SK-N-SH (cell line): Measurements from ENCODE around the gene PSMB1. TPM values are rescaled to one million over a fixed set of nuclear protein-coding genes. Genes with fewer than 3 reads are reported as not detected.

Source experiments
- CTCF ChIA-PET: fragments of 300-600, 350-600 bp; formaldehyde crosslinking; extraction: SDS; loops from one replicate; lab custom pipeline; 2021; lab: Yijun Ruan, JAX
- POLR2A ChIA-PET: fragments of 350-600 bp; sonication (Branson Sonifier 250); formaldehyde crosslinking; extraction: SDS; loops from one replicate; lab custom pipeline; 2020; ENCODE audit warnings: antibody characterized with exemption, inconsistent platforms; lab: Yijun Ruan, JAX
- DNase-seq: peaks from one replicate; pipeline ENCODE4 v3.0.0; 2012
- H2AFZ ChIP-seq: fragments of 200-600 bp; sonication (generic); 2 replicates; pipeline ENCODE4 v1.8.1; 2016; ENCODE audit warnings: antibody characterized with exemption, mild to moderate bottlenecking, low read depth
- H3F3A ChIP-seq: fragments of 200-600 bp; sonication (generic); replicated peaks from 2 replicates; pipeline ENCODE3; 2016; ENCODE audit warnings: antibody characterized with exemption, mild to moderate bottlenecking; ENCODE audit not compliant: insufficient read depth
- H3K27ac ChIP-seq, 2 experiments: fragments of 200-500 bp in 1 of 2; fragments of 200-600 bp in 1 of 2; sonication (Bioruptor generic) in 1 of 2; sonication (generic), shearing (Covaris generic) in 1 of 2; 2 replicates each; pipeline versions ENCODE4 v1.5.1 to v1.6.1; 2014 to 2016; ENCODE audit warnings: low read depth in 2 of 2, inconsistent platforms in 1 of 2, low read length in 1 of 2, mild to moderate bottlenecking in 1 of 2, mixed read lengths in 1 of 2
- H3K27me3 ChIP-seq: fragments of 200-600 bp; sonication (generic), shearing (Covaris generic); 2 replicates; pipeline ENCODE4 v1.6.1; 2016; ENCODE audit warnings: mixed run types; ENCODE audit not compliant: insufficient read depth
- H3K36me3 ChIP-seq, 2 experiments: fragments of 200-500 bp in 1 of 2; fragments of 200-600 bp in 1 of 2; sonication (Bioruptor generic) in 1 of 2; sonication (generic) in 1 of 2; replicated peaks in 1 of 2; 2 replicates each; pipeline versions ENCODE3 to v1.5.1; 2014 to 2016; ENCODE audit warnings: low read length in 1 of 2, mild to moderate bottlenecking in 1 of 2; ENCODE audit not compliant: insufficient read depth in 2 of 2, control insufficient read depth in 1 of 2
- H3K4me1 ChIP-seq, 2 experiments: fragments of 200-500 bp in 1 of 2; fragments of 200-600 bp in 1 of 2; sonication (Bioruptor generic) in 1 of 2; sonication (generic), shearing (Covaris generic) in 1 of 2; 2 replicates each; pipeline versions ENCODE4 v1.5.1 to v1.6.1; 2014 to 2016; ENCODE audit warnings: low read depth in 1 of 2, low read length in 1 of 2, mixed run types in 1 of 2; ENCODE audit not compliant: insufficient read depth in 2 of 2, control insufficient read depth in 1 of 2
- H3K4me2 ChIP-seq: fragments of 200-600 bp; sonication (generic), shearing (Covaris generic); 2 replicates; pipeline ENCODE4 v1.6.1; 2017; ENCODE audit warnings: mixed run types
- H3K4me3 ChIP-seq, 2 experiments: fragments of 200-500 bp in 1 of 2; fragments of 200-600 bp in 1 of 2; sonication (Bioruptor generic) in 1 of 2; sonication (generic), shearing (Covaris generic) in 1 of 2; 2 replicates each; pipeline versions ENCODE4 v1.5.1 to v1.8.1; 2014 to 2016; ENCODE audit warnings: low read depth in 2 of 2, inconsistent platforms in 1 of 2, low read length in 1 of 2, mild to moderate bottlenecking in 1 of 2, mixed read lengths in 1 of 2, moderate library complexity in 1 of 2
- H3K79me2 ChIP-seq: fragments of 200-600 bp; sonication (generic); 2 replicates; pipeline ENCODE4 v1.8.1; 2017; ENCODE audit warnings: mild to moderate bottlenecking; ENCODE audit not compliant: insufficient read depth
- H3K9ac ChIP-seq: fragments of 200-600 bp; sonication (generic); 2 replicates; pipeline ENCODE4 v1.6.1; 2017; ENCODE audit warnings: mixed run types
- H3K9me2 ChIP-seq: fragments of 200-600 bp; sonication (generic); 2 replicates; pipeline ENCODE4 v1.6.1; 2017; ENCODE audit warnings: mixed run types
- H3K9me3 ChIP-seq: fragments of 200-600 bp; sonication (generic); 2 replicates; pipeline ENCODE4 v1.6.1; 2017; ENCODE audit warnings: mixed run types, mild to moderate bottlenecking, moderate library complexity
- H4K20me1 ChIP-seq: fragments of 200-600 bp; sonication (generic); 2 replicates; pipeline ENCODE4 v1.6.1; 2017; ENCODE audit warnings: mild to moderate bottlenecking, mixed run types; ENCODE audit not compliant: insufficient read depth
- CHD2 ChIP-seq: fragments of 150-350 bp; IDR thresholded peaks from 2 replicates; pipeline ENCODE4 v1.6.1; 2018; ENCODE audit warnings: low read length; ENCODE audit not compliant: partially characterized antibody
- ELF1 ChIP-seq: IDR thresholded peaks from 2 replicates; pipeline ENCODE4 v1.4.0; 2012
- EP300 ChIP-seq, 2 experiments: IDR thresholded peaks; 2 replicates each; pipeline versions ENCODE4 v1.4.0 to v1.6.1; 2012; ENCODE audit warnings: borderline replicate concordance in 1 of 2, low read depth in 1 of 2, low read length in 1 of 2
- FOSL2 ChIP-seq: IDR thresholded peaks from 2 replicates; pipeline ENCODE4 v1.4.0; 2012; ENCODE audit warnings: low read depth, mild to moderate bottlenecking, moderate library complexity, borderline replicate concordance
- FOXJ3 ChIP-seq: sonication (generic); formaldehyde crosslinking; IDR thresholded peaks from 2 replicates; pipeline ENCODE4 v1.5.1; 2020; ENCODE audit warnings: mild to moderate bottlenecking, missing genetic modification reagents
- FOXM1 ChIP-seq: IDR thresholded peaks from 2 replicates; pipeline ENCODE4 v1.4.0; 2012; ENCODE audit warnings: low read depth, mild to moderate bottlenecking
- GABPA ChIP-seq: IDR thresholded peaks from 2 replicates; pipeline ENCODE4 v1.4.0; 2012; ENCODE audit warnings: low read depth, mild to moderate bottlenecking
- IRF3 ChIP-seq: fragments of 150-350 bp; IDR thresholded peaks from 2 replicates; pipeline ENCODE4 v1.6.1; 2016; ENCODE audit warnings: mild to moderate bottlenecking, low read depth, low read length
- JUND ChIP-seq: IDR thresholded peaks from 2 replicates; pipeline ENCODE4 v1.4.0; 2012
- MAX ChIP-seq: IDR thresholded peaks from 2 replicates; pipeline ENCODE4 v1.4.0; 2012; ENCODE audit warnings: low read depth
- MEF2A ChIP-seq: IDR thresholded peaks from 2 replicates; pipeline ENCODE4 v1.4.0; 2012; ENCODE audit warnings: low read depth, borderline replicate concordance
- MXI1 ChIP-seq: IDR thresholded peaks from 2 replicates; pipeline ENCODE4 v1.6.1; 2012; ENCODE audit warnings: mild to moderate bottlenecking, low read depth, low read length, improper control_type of control experiment
- NRF1 ChIP-seq: IDR thresholded peaks from 2 replicates; pipeline ENCODE4 v1.6.1; 2012; ENCODE audit warnings: low read depth, mild to moderate bottlenecking, low read length
- PBX3 ChIP-seq: IDR thresholded peaks from 2 replicates; pipeline ENCODE4; 2012
- POLR2AphosphoS5 ChIP-seq: IDR thresholded peaks from 2 replicates; pipeline ENCODE4 v1.6.1; 2012; ENCODE audit warnings: low read depth, low read length
- RAD21 ChIP-seq: IDR thresholded peaks from 2 replicates; pipeline ENCODE4 v1.6.1; 2012; ENCODE audit warnings: mild to moderate bottlenecking, low read length
- REST ChIP-seq: IDR thresholded peaks from 2 replicates; pipeline ENCODE4 v1.6.1; 2012; ENCODE audit warnings: mild to moderate bottlenecking, low read depth, low read length, moderate library complexity
- RFX5 ChIP-seq: IDR thresholded peaks from 2 replicates; pipeline ENCODE4 v1.6.1; 2012; ENCODE audit warnings: mild to moderate bottlenecking, improper control_type of control experiment, low read length
- SIN3A ChIP-seq: IDR thresholded peaks from 2 replicates; pipeline ENCODE4 v1.6.1; 2012; ENCODE audit warnings: low read depth, mild to moderate bottlenecking, low read length, moderate library complexity, borderline replicate concordance
- SMC3 ChIP-seq: IDR thresholded peaks from 2 replicates; pipeline ENCODE4 v1.6.1; 2012; ENCODE audit warnings: low read depth, low read length, improper control_type of control experiment
- TAF1 ChIP-seq: IDR thresholded peaks from 2 replicates; pipeline ENCODE4 v1.6.1; 2012; ENCODE audit warnings: low read depth, mild to moderate bottlenecking, low read length, moderate library complexity, borderline replicate concordance
- YY1 ChIP-seq: IDR thresholded peaks from 2 replicates; pipeline ENCODE4 v1.4.0; 2012; ENCODE audit warnings: low read depth, mild to moderate bottlenecking
- WGBS: methylation state at CpG from one replicate; pipeline ENCODE4 v1.1.6; 2017; ENCODE audit warnings: low lambda C conversion rate; 5-methylcytosine and 5-hydroxymethylcytosine counted together
- polyA plus RNA-seq, 3 experiments: library from polyadenylated mRNA; depleted of rRNA; stranded (reverse); fragments of >200 nt; gene quantifications; 2 replicates each; pipeline ENCODE4 v1.2.3, GENCODE V29; 2012
- TF ChIP-seq, protein P1 (sequence below): fragments of 200-600 bp; sonication (generic); IDR thresholded peaks from 2 replicates; pipeline ENCODE4 v1.6.1; 2017; ENCODE audit warnings: antibody characterized with exemption, mild to moderate bottlenecking, moderate library complexity

PSMB1 gene
- polyA plus RNA-seq, 1 of the 3 experiments (the other 2 are of a cell fraction), result 588 TPM

GRCh38 chr6:170529839-170530469 is 23.2 kb downstream of the PSMB1 start:
- TF ChIP-seq SMC3 (peak; percentile 89), IRF3 (no peak), ELF1 (no peak), JUND (no peak), RAD21 (peak; percentile 98), MXI1 (no peak), NRF1 (peak; percentile 10; the same call in 1 of the 2 replicates), EP300 (IDR thresholded peaks at IDR 0.05; ENCODE audit: borderline replicate concordance in 1 of 2, low read depth in 1 of 2, low read length in 1 of 2) (no peak), SIN3A (no peak), POLR2AphosphoS5 (no peak), GABPA (no peak), YY1 (no peak), FOXM1 (no peak), FOSL2 (no peak), FOXJ3 (CRISPR knock-in tag) (no peak), REST (no peak), MAX (no peak), CHD2 (peak; percentile 15), MEF2A (no peak), RFX5 (peak; percentile 35; the same call in 1 of the 2 replicates), TAF1 (no peak), PBX3 (no peak)
- TF ChIP-seq, protein P1, sequence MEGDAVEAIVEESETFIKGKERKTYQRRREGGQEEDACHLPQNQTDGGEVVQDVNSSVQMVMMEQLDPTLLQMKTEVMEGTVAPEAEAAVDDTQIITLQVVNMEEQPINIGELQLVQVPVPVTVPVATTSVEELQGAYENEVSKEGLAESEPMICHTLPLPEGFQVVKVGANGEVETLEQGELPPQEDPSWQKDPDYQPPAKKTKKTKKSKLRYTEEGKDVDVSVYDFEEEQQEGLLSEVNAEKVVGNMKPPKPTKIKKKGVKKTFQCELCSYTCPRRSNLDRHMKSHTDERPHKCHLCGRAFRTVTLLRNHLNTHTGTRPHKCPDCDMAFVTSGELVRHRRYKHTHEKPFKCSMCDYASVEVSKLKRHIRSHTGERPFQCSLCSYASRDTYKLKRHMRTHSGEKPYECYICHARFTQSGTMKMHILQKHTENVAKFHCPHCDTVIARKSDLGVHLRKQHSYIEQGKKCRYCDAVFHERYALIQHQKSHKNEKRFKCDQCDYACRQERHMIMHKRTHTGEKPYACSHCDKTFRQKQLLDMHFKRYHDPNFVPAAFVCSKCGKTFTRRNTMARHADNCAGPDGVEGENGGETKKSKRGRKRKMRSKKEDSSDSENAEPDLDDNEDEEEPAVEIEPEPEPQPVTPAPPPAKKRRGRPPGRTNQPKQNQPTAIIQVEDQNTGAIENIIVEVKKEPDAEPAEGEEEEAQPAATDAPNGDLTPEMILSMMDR, result peak; percentile 95
- WGBS, result 40% methylated on average over 5 of the region's 5 CpGs
- Histone ChIP-seq H3K4me2 (peak overlapping the region; percentile 15; the same call in 1 of the 2 replicates), H3K9me3 (no peaks in the 10 kb centered on the region), H2AFZ (no peak overlapping the region), H3K9me2 (no peaks in the 10 kb centered on the region), H3K36me3 (peaks cover 19 to 24% of the 10 kb centered on the region in 2 experiments), H3K27me3 (no peaks in the 10 kb centered on the region), H3K27ac (peak overlapping the region in 1 of 2 experiments; percentile 28; a peak in 2 of 4 replicates), H3F3A (peaks cover 9% of the 10 kb centered on the region), H3K4me3 (no peak overlapping the region; a peak in 1 of 4 replicates), H3K4me1 (peaks cover 0 to 2% of the 10 kb centered on the region in 2 experiments; a peak in 1 of 4 replicates), H4K20me1 (no peaks in the 10 kb centered on the region; the same call in 1 of the 2 replicates), H3K9ac (no peak overlapping the region), H3K79me2 (no peaks in the 10 kb centered on the region)
- ChIA-PET CTCF (interaction anchor here (0.6 to 9.9 kb wide), 39 partner anchors 10 to 1574 kb away, joined by 3 to 110 read pairs (median 4); no protein-coding TSS in a partner anchor), POLR2A (no interaction called here)
- DNase-seq, result peak; percentile 70
